ENCODE measurements around the gene HEATR9.

HEATR9 gene

DNA sequence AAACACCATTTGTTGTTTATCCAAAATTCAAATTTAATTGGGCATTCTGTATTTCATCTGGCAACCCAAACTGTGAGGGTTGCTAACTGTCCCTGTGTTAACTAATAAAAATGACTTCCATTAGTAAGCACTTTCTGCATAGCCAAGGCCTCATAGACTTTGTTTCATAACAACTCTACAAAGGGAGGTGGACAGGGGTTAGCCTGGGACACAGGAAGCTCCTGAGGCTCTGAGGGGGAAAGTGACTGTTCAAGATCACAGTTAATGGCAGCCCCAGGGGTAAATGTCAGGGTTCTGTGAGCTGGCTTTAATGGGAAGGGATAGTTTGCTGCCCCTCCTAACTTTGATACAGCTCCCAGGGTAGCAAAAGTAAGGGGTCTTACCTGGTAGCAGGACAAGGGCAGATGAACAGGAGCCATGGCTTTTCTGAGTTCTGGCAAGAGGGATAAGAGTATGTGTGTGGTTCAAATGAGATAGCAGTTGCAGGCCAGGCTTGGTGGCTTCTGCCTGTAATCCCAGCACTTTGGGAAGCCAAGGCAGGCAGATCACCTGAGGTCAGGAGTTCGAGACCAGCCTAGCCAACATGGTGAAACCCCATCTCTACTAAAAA is 2.2 kb downstream of the HEATR9 start:
- no peak for DNase-seq (ENCODE audit: low read depth in 2 of 2)

DNA sequence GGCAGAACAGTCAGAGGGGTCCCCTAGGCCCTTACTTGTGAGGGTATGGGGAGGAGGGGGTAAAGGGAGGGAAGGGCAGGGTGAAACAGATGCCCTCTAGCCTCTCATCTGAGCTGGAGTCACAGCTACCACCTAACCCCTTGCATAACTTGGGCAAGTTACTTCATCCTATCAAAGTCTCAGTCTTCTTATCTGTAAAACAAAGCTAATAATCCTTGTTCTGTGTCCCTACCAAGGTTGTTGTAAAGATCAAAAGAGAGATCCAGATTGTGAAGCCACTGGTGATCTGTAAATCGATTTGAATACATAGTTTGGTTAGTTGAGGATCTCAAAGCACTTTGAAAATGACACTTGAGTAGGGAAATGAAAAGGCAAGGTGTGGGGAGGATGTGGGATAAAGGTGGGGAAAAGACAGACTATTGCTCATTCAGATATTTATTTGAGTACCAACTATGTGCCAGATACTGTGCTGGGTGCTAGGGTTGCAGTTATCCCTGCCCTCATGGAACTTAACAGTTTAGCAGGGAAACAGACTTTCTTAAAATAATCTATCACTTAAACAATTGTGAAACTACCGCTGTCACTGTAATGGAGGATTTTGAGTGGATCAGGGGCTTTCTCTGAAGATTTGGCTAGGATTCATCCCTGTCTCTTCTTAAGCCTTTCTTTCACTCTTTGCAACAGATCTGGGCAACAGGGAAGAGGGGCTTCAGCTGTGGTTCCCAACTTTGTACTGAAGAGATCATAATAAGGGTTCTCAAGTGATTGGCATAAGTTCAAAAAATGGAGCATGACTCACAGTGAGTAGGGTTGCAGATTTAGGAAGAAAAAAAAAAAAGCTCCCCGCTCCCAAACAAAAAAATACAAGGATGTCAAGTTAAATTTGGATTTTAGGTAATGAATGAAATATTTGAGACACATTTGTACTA is 3.0 kb downstream of the HEATR9 start:
- DNase-seq (ENCODE audit: low read depth in 2 of 2), result no peak

DNA sequence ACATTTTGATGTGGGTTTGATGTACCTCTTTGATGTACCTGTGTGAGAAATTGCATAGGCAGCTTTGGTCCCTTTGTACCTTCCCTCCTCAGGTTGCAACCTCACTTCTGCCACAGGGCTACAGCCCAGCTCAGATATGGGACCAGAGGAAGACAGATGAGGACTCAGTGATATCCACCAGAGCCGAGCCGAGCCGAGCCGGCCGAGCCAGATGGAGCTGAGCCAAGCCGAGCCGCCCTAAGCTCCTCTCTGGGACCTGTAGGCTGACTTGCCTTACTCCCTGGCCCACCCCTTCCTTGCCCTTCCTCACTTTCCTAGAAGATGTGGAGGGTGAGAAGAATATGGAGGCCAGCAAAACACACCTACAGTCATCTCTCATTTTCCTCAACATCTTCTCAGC is 3.8 kb downstream of the HEATR9 start:
- no peak for DNase-seq (ENCODE audit: low read depth in 2 of 2)

DNA sequence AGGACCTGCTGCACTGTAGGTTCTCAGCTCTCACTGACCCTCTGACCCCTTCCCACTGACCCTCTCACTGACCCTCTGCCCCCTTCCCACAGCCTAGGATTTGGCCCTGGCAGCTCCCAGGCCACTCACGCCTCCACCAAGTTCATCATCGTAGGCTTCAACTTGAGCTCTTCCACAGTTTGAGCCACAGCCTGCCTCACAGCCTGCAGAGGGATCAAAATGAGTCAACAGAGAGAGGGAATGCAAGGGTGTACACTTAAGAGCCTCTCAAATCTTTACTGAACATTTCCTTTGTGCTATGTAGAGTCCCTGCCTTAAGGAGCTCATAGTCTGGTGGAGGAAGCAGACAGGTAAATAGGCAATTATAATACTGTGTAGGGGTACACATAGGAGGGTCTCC is 12.1 kb downstream of the HEATR9 start:
- DNase-seq (ENCODE audit: low read depth in 2 of 2), result no peak

DNA sequence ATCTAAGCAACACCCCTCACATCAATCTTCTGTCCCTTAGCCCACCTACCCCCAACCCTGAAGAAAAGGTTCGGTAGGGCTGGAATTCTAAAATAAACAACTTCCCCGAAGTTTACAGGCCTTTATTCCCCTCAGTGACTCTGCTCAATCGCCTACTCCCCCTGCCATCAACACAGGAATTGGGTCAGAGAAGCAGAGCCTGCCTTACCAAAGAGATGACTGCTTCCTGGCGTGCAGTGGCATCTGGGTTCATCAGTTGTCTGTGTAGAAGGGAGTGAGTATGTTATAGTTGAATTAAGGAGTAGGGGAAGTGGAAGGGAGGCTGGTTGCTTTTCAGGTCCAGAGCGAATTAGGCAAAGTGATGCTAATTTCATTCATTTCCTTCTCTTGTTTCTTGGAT is 12.7 kb downstream of the HEATR9 start:
- no peak for DNase-seq (ENCODE audit: low read depth in 2 of 2)

DNA sequence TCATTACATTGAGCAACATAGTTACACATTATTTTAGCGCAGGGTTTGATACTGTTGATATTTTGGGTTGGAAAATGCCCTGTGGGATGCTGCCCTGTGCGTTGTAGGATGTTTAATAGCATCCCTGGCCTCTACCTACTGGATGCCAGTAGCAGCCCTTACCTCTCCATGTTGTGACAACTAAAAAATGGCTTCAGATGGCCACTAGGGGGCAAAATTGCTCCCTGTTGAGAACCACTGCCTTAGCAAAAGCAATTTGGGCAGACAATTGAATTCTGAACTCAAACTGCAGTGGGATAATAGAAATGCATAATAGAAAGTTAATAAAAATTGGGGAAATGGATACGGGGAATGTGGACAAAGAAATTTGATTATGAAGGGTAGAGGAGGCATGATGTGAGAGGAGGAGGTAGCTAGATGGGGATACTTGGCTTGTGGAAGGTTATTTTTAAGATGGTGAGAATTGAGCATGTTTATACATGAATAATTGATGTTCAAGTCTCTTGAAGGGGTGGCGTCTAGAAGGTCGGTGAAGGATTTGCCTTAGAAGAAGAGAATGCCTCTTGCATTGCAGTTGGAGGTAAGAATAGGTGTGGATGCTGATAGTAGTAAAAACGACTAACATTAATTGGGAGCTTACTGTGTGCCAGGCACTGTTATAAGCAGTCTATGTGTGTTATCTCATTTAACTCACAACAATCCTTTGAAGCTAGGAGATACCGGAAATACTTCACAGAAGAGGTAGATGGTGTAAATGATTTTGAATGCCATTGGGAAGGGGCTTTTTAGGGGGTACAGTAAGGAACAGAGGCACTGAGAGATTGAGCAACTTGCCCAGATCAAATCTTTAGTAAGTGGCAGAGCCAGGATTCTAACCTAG is 19.0 kb downstream of the HEATR9 start:
- peak; percentile 28 to 29 for DNase-seq (ENCODE audit: low read depth in 2 of 2)

DNA sequence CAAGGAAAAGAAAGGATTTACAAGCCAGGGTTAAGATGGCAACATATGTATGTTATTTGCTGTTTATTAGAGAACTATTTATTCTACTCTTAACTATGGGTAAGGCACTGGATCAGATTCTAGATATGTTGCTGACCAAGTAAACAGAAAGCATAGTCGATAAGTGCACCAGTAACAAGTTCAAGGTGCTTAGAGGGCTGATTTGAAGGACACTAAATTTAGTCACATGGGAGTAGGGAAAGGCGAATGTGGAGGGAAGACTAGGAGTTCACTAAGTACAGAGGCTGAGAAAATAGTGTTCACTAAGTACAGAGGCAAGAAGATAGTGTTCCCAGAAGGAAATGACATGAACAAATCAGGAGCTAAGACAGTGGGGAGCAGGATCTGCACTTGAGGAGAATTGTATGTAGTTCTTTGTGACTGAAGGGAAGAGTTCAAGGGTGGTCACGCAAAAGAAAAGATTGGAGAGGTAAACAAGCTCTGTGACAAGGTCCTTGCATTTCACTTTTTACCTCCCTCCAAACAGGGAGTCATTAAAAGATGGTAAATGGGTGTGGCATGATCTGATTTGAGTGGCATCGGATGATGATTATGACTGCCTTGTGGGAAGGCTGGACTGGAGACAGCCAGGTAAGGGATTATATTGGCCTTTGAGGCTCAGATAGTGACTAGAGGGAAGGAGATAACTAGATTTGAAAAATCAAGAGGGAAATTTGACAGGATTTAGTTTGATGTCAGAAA is 20.9 kb downstream of the HEATR9 start:
- no peak for DNase-seq (ENCODE audit: low read depth in 2 of 2)

DNA sequence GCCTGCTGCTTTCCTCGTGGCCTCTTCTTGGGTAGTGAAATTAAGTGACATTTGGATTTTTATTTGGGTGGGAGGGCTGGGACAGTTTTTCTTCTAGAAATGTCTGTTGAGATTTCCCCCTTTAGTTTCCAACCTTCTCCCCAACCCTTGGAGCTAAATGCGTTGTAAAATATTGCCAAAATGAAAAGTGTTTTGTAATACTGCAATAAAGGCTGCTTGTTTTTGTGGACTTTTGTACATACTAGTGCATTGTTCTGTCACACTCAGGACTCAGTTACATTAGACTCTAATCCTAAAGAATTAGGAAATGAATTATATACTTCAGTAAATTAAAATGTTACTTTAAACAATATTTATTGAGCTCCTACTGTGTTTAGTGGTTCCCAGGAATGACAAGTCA is 21.7 kb downstream of the HEATR9 start:
- no peak for DNase-seq (ENCODE audit: low read depth in 2 of 2)

DNA sequence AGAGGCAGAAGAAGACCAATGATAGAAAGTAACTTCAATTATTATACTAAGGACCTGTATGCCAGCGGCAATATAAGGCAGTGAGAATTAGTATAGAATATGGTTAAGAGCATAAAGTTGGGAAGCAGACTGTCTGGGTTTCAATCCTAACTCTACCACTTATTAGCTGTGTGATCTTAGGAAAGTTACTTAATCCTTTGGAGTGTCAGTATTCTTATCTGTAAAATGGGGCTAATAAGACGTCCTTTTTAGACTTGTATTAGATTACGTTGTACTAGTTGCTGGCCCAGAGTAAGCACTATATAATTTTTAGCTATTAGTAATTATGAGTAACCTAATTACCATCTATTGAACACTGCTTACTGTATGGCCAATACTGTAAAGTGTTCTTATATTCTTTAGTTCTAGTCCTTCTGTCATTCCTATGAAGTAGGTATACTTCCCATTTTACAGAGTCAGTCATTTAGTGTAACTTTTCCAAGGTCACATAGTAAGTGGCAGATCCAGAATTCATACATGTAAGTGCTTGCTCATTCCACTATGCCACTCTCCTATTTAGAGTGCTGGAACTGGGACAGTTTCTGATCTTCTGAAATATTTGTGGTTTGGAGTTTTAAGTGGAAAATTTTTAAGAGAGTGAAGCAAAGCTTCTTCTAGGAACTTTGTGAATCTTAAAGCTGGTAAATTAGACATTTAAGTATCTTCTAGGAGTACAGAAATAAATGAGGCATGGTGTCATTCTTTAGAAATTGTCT is 22.5 kb downstream of the HEATR9 start:
- DNase-seq (ENCODE audit: low read depth in 2 of 2), result no peak

DNA sequence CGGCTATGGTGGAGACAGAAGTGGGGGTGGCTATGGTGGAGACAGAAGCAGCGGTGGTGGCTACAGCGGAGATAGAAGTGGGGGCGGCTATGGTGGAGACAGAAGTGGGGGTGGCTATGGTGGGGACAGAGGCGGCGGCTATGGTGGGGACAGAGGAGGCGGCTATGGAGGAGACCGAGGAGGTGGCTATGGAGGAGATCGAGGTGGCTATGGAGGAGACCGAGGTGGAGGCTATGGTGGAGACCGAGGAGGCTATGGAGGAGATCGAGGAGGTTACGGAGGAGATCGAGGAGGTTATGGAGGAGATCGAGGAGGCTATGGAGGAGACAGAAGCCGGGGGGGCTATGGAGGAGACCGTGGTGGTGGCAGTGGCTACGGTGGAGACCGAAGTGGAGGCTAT is 24.1 kb downstream of the HEATR9 start:
- no peak for DNase-seq (ENCODE audit: low read depth in 2 of 2)

DNA sequence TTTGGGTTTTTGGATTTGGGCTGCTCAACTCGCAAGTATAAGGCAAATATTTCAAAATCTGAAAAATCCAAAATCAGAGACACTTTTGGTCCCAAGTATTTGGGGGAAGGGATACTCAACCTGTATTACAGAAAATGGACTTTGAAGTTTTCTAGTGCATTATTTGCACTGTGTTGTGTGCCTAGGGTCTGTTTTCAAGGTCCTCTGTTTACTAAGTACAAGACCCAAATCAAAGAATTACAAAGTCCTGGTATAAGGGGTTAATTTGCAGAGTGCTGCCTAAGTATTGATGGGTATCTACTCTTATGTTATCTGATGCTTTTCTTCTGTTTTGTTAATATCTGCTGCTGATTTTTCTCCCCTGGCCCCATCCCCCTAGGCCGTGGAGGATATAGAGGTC is 25.0 kb downstream of the HEATR9 start:
- no peak for DNase-seq (ENCODE audit: low read depth in 2 of 2)

DNA sequence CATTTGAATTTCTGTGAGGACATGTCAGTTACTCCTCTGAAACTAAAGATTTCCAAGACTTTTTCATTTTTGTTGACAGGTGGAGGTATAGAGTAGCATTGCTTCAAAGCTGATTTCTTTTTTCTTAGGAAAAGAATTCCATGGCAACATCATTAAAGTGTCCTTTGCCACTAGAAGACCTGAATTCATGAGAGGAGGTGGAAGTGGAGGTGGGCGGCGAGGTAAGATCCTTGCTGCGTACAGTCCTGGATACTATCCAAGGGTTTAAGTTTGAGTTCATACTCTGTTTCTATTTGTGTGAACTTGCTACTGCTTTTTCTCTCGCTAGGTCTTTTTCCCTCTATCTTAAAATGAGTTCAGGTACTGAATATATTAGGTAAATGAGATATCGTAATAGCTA is 26.5 kb downstream of the HEATR9 start:
- DNase-seq (ENCODE audit: low read depth in 2 of 2), result no peak

DNA sequence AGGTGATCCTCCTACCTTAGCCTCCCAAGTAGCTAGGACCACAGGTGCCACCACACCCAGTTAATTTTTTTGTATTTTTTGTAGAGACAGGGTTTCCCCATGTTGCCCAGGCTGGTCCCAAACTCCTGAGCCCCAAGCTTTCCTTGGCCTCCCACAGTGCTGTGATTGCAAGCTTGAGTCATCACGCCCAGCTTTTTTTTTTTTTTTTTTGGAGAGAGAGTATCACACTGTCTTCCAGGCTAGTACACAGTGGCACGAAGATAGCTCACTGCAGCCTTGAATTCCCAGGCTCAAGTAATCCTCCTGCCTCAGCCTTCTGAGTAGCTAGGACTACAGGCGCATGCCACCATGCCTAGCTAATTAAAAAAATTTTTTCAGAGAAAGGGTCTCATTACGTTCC is 27.2 kb downstream of the HEATR9 start:
- DNase-seq (ENCODE audit: low read depth in 2 of 2), result no peak

DNA sequence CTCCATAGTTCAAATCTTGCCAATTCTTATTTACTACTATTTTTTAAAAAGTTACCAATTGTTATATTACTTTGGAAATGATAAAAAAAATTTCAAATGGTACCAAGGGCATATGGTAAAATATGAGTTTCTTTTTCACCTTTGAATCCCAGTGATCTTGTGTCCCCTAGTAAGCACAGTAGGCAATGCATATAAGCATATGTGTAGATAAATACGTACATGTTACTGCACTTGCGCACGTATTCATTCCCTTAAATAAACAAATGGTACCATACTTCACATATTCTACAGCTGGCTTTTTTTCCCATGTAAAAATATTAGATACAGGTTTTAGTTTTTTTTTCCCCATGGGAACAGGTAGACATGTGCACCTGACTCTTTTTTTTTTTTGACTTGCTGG is 27.6 kb downstream of the HEATR9 start:
- DNase-seq (ENCODE audit: low read depth in 2 of 2), result no peak

DNA sequence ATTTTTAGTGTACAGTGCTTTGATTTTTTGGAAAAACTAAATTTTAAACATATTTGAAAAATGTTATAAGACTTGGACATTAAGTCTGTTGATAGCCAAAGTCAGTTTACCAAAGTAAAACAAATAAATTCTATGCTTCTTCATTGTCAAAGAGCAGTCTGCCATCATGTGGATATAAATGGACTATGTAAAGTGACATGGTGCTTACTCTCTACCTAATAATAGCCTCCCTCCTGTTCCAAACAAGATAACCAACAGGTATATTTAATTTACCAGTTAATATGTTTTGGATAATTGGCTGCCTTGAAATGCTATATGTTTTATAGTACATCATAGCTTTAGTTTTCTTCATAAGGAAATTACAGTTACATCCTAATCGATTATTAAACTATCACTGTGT is 43.5 kb downstream of the HEATR9 start:
- no peak for DNase-seq (ENCODE audit: low read depth in 2 of 2)

DNA sequence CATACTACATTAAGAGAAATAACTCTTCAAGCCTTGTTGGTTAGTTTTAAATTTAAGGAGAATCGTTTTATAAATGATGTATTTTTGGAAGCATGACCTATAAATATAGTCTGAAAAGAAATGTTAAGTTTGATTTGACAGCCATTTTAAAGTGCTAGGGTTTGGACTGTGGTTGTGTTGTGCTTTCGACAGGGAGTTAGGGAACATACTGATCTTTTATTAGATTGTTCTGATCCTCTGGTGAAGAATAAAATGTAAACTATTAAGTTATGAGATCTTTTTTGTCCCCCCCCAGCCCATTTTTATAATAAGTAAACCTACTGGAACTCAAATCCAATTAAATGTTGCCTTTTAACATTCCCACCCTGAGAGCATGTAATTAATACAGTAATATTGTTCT is 47.4 kb downstream of the HEATR9 start:
- no peak for DNase-seq (ENCODE audit: low read depth in 2 of 2)

DNA sequence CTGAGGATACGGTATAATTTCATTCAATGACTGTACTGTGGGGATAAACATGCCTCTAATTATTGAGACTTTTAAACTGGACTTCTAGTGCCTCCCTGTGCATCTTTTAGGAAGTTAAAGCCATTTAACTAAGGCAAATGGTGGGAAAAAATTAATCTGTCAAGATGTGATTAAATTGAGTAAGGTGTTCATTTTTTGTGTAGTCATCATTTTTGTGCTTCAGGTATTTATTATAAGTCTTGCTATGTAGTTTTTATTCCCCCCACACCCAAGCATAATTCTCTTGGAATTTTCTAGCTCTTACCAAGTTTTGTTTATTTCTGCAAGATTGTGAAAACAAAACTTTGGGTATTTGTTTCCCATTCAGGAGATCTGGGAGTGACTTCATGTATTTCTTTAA is 49.2 kb downstream of the HEATR9 start:
- DNase-seq (ENCODE audit: low read depth in 2 of 2), result no peak

DNA sequence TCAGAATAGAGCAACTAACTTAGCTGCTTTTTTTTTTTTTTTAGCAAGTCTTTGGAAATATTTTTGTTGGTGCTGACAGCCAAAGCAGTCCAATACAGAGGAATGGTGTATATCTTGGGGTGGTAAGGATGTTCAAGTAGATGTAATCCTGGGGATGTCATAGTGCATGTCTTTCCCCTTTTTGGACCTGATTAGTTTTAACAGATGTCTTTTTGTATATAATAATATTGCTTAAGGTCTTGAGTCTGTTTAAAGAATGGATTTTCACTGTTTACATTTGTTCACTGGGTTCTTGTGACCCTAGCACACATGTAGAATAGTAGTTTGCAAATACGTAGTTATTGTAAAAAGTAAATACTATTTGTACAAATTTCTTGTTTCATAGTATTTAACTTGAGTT is 51.5 kb downstream of the HEATR9 start:
- DNase-seq (ENCODE audit: low read depth in 2 of 2), result no peak

DNA sequence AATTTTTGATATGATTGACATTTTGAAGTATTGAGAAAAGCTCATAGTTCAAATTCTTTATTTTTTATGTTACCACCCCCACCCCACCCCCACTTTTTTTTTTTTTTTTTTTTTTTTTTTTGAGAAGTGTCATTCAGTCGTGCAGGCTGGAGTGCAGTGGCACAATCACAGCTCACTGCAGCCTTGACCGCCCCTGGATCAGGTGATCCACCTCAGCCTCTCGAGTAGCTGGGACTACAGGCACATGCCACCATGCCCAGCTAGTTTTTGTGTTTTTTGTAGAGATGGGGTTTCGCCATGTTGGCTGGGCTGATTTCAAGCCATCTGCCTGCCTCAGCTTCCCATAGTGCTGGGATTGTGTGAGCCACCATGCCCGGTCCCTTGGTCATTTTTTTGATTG is 52.0 kb downstream of the HEATR9 start:
- DNase-seq (ENCODE audit: low read depth in 2 of 2), result no peak

DNA sequence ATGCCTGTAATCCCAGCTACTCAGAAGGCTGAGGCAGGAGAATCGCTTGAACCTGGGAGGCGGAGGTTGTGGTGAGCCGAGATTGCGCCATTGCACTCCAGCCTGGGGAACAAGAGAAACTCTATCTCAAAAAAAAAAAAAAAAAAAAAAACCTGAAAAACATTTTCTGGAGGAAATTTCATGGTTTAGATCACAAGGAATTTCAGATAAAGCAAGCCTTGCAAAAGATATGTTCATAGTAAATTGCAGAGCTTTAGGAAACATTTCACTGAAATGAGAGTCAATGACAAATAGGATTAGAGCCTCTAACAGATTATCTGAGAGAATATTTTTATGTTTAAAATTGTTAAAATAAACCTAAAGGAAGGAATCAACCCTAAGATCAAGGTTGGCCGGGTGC is 56.2 kb downstream of the HEATR9 start:
- no peak for DNase-seq (ENCODE audit: low read depth in 2 of 2)

DNA sequence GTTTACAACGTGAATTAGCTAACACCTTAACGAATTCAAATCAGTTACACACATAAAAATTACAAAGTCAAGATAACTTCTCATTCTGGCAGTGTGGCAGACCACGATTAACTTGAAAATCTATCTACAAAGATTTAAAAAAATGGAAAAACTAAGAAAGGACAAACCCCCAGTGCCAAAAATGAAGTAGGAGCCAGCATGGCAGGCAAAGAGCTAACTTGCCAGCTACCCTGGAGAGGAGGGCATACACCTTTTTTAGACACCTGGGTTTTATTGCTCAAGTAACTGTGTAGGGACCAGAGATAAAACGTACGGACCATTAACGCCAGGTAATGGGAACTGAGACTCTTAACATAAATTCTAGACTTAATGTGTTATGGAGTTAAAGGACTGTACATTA is 56.9 kb downstream of the HEATR9 start:
- no peak for DNase-seq (ENCODE audit: low read depth in 2 of 2)

Measured in activated CD8-positive, alpha-beta memory T cell treated with anti-CD3 and anti-CD28 coated beads for 4 hours (primary cell).